GM23338 (cell line): Measurements from ENCODE around the gene FDXR.

Experiments used
- CTCF ChIP-seq, 2 experiments: fragments of 200-600 bp in 1 of 2; sonication (generic) in 1 of 2; conservative IDR thresholded peaks; 2 replicates each; pipeline versions ENCODE4 v1.5.1 to v1.6.1; 2016 to 2017; ENCODE audit warnings: antibody characterized with exemption in 2 of 2, low read depth in 2 of 2, mild to moderate bottlenecking in 2 of 2, moderate library complexity in 1 of 2
- ETS1 ChIP-seq: IDR thresholded peaks from 2 replicates; pipeline ENCODE4 v1.6.1; 2016; ENCODE audit warnings: antibody characterized with exemption
- EZH2phosphoT487 ChIP-seq: fragments of 200-600 bp; sonication (generic); IDR thresholded peaks from one replicate; pipeline ENCODE4 v1.8.1; 2018; ENCODE audit warnings: antibody characterized with exemption; ENCODE audit not compliant: unreplicated experiment
- JUNB ChIP-seq: IDR thresholded peaks from one replicate; pipeline ENCODE4 v1.6.1; 2016; ENCODE audit warnings: antibody characterized with exemption; ENCODE audit not compliant: unreplicated experiment
- POLR2AphosphoS5 ChIP-seq: IDR thresholded peaks from 2 replicates; pipeline ENCODE4 v1.6.1; 2016; ENCODE audit warnings: antibody characterized with exemption, low read depth
- REST ChIP-seq: IDR thresholded peaks from one replicate; pipeline ENCODE4 v1.6.1; 2018; ENCODE audit warnings: antibody characterized with exemption; ENCODE audit not compliant: unreplicated experiment

GRCh38 chr17:74898376-74898946 is 25.7 kb upstream of the FDXR start:
- no peak for TF ChIP-seq CTCF (conservative IDR thresholded peaks at IDR 0.05; ENCODE audit: low read depth in 2 of 2)
- TF ChIP-seq EZH2phosphoT487, result no peak
- TF ChIP-seq POLR2AphosphoS5, result no peak
- TF ChIP-seq REST, result no peak
- no peak for TF ChIP-seq ETS1
- no peak for TF ChIP-seq JUNB
